ENCODE data around the gene TNFRSF17. TPM values are rescaled to one million over a fixed set of nuclear protein-coding genes. Genes with fewer than 3 reads are reported as not detected.
"Not testable (repeated sequence)": the region's sequence is repeated elsewhere in the genome, so short reads cannot be mapped to it uniquely, and the experiment has no call there.

TNFRSF17 gene
- not detected for polyA plus RNA-seq (2013, experiment 1 of 2)
- not detected for polyA plus RNA-seq (2013, experiment 2 of 2)

DNA sequence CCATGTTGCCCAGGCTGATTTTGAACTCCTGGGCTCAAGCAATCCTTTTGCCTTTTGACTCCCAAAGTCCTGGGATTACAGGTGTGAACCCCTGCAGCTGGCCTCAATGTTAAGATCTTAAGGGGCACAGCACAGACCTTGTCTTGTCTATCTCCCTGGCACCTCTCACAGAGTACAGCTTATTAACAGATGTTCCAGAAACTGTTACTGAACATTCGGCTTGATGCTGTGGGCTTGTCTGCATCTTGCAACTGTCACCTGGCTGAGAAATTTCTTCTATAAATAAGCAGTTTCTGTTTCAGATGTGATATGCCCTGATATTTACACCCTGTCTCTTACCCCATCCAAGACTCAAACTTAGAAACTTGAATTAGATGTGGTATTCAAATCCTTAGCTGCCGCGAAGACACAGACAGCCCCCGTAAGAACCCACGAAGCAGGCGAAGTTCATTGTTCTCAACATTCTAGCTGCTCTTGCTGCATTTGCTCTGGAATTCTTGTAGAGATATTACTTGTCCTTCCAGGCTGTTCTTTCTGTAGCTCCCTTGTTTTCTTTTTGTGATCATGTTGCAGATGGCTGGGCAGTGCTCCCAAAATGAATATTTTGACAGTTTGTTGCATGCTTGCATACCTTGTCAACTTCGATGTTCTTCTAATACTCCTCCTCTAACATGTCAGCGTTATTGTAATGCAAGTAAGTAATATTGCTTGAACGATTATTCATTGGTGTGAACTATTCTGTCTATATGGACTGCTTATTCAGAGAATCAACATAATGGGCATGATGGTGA is at the start of gene TNFRSF17:
Gene TNFRSF17, plus strand, starts transcription at position 450 of the 791 bp plus-strand sequence. Its CDS starts 115 bp downstream, at position 565.
- Histone ChIP-seq H3K9me3 (ENCODE audit: insufficient read depth, low read depth, low read length) (no peaks in the 10 kb centered on the region), H3K9ac (ENCODE audit: low read depth, low read length) (no peak within 1 kb of the TSS), H3K4me3 (ENCODE audit: low read length) (no peak within 1 kb of the TSS), H3K27me3 (ENCODE audit: insufficient read depth, low read length) (no peaks in the 10 kb centered on the region), H3K27ac (ENCODE audit: low read depth, low read length) (no peak within 1 kb of the TSS), H3K4me1 (ENCODE audit: insufficient read depth, low read length) (no peaks in the 10 kb centered on the region), H3K36me3 (ENCODE audit: insufficient read depth, low read length) (no peaks in the 10 kb centered on the region)
- WGBS, result 86% methylated on average over 9 of the region's 9 CpGs

DNA sequence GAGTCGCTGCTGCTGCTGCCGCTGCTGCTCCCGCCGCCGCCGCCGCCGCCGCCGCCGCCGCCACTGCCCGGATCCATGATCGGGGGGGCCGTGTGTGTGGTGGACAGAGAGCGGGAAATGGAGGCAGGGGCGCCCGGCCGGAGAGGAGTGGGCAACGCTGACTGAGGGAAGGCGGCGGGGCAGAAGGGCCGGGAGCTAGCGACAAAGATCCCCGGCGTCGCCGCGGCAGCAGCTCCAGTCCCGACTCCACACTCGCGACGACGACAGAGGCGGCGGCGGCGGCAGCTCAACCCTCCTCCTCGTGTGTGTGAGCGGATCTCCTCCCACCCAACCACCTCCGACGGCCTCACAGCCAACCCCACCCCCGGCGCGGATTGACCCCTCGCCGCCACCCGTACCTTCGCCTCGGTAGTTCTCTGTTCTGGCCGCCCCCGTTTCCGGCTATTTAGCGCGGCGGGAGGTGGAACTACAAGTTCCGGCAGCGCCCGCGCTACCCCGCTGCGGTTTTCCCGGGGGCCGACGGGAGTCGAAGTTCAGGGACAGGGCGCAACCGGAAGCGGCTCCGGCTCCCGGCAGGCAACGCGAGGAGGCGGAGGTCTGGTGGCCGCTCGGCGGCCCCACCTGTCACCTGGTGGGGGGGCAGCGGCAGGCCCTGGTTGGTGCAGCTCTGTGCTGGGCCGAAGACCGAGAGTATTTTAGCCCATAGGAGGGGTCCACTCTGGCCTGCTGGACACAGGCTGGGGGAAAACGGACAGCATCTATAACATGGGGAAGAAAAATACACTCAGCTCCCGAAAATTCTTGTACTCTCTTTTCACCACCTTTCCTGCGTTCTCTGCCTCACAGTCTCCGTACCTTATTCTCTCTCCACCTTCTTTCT is 49.1 kb upstream of the TNFRSF17 start, which contains the start of gene GSPT1:
Gene GSPT1, minus strand, starts transcription at position 313 of the 880 bp plus-strand sequence. Its CDS starts 236 bp downstream, at position 77.
- peak within 1 kb of the TSS; percentile 59 for H3K9ac ChIP-seq (ENCODE audit: low read depth, low read length)
- H3K9me3 ChIP-seq (ENCODE audit: insufficient read depth, low read depth, low read length), result no peaks in the 10 kb centered on the region
- peak within 1 kb of the TSS; percentile 39 for H3K27ac ChIP-seq (ENCODE audit: low read depth, low read length)
- WGBS, result 2% methylated on average over 84 of the region's 84 CpGs
- no peaks in the 10 kb centered on the region for H3K27me3 ChIP-seq (ENCODE audit: insufficient read depth, low read length)
- no peaks in the 10 kb centered on the region for H3K36me3 ChIP-seq (ENCODE audit: insufficient read depth, low read length)
- peaks cover 22% of the 10 kb centered on the region for H3K4me1 ChIP-seq (ENCODE audit: insufficient read depth, low read length)
- peak within 1 kb of the TSS; percentile 75 for H3K4me3 ChIP-seq (ENCODE audit: low read length)

DNA sequence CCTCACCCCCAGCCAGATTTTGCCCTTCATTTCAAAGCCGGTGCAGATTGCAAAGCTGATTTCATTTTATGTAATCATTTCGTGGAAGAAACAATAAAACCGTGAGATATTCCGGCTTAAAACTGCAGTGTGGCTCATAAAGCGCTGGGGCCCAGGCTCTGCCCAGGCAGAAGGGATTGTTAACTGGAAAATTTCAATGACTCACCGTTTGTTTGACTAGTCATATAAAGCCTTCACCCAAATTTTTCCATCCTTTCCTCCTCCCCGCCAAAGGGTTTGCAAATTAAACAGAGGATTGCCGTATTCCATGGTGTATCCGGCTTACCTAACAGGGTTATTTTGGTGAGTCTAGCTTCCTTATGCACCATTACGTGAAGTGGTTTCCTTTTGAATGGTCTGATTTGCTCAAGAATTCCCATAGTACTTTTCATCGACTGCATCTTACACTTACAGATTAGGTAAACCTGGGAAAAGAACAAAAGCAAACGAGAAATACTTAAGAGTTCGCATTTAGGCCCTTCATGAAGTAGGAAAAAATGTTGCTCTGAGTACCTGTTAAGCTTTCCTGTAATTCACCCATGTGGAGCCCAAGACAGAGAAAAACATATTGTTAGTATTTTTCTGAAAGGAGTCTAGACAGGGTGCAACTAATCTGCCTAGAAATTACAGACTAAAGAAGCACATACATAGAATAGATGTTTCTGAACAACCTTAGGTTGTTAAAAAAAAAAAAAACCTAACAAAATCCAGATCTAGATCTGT is 48.3 kb upstream of the TNFRSF17 start:
- Histone ChIP-seq H3K27ac (ENCODE audit: low read depth, low read length) (peak overlapping the region; percentile 39; the same call in 1 of the 2 replicates), H3K27me3 (ENCODE audit: insufficient read depth, low read length) (no peaks in the 10 kb centered on the region), H3K36me3 (ENCODE audit: insufficient read depth, low read length) (no peaks in the 10 kb centered on the region), H3K4me1 (ENCODE audit: insufficient read depth, low read length) (peaks cover 22% of the 10 kb centered on the region), H3K9me3 (ENCODE audit: insufficient read depth, low read depth, low read length) (no peaks in the 10 kb centered on the region), H3K4me3 (ENCODE audit: low read length) (peak overlapping the region; percentile 53), H3K9ac (ENCODE audit: low read depth, low read length) (no peak overlapping the region)
- 67% methylated on average over 13 of the region's 13 CpGs for WGBS

DNA sequence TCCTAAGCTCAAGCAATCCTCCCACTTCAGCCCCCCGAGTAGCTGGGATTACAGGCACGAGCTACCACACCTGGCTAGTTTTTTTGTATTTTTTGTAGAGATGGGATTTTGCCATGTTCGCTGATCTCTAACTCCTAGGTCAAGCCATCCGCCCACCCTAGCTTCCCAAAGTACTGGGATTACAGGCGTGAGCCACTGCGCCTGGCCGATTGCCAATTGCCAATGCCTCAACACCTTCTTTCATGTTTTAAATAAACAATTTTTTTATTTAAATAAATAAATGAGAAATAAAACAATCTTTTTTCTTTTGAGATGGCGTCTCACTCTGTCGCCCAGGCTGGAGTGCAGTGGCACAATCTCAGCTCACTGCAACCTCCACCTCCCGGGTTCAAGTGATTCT is 41.0 kb upstream of the TNFRSF17 start:
- 96% methylated on average over 9 of the region's 10 CpGs for WGBS

DNA sequence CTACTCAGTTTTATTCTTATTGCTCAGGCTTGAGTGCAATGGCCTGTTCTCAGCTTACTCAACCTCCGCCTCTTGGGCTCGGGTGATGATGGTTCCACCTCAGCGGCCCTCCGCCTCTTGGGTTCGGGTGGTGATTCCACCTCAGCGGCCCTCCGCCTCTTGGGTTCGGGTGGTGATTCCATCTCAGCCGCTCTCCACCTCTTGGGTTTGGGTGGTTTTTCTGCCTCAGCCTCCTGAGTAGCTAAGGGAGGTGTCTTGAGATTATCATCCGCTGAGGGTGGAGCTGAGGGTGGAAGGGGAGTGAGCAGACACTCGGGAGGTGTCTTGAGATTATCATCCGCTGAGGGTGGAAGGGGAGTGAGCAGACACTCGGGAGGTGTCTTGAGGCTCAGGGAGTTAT is 37.7 kb upstream of the TNFRSF17 start:
- H3K9ac ChIP-seq (ENCODE audit: low read depth, low read length); H3K27ac ChIP-seq (ENCODE audit: low read depth, low read length); H3K4me3 ChIP-seq (ENCODE audit: low read length); H3K4me1 ChIP-seq (ENCODE audit: insufficient read depth, low read length); H3K9me3 ChIP-seq (ENCODE audit: insufficient read depth, low read depth, low read length); H3K27me3 ChIP-seq (ENCODE audit: insufficient read depth, low read length); H3K36me3 ChIP-seq (ENCODE audit: insufficient read depth, low read length): not testable (repeated sequence)
- 84% methylated on average over 11 of the region's 13 CpGs for WGBS

More for the DNA sequence above, 41.0 kb upstream of the TNFRSF17 start:
- H3K27ac ChIP-seq (ENCODE audit: low read depth, low read length); H3K4me3 ChIP-seq (ENCODE audit: low read length); H3K9me3 ChIP-seq (ENCODE audit: insufficient read depth, low read depth, low read length); H3K4me1 ChIP-seq (ENCODE audit: insufficient read depth, low read length); H3K36me3 ChIP-seq (ENCODE audit: insufficient read depth, low read length); H3K27me3 ChIP-seq (ENCODE audit: insufficient read depth, low read length); H3K9ac ChIP-seq (ENCODE audit: low read depth, low read length): not testable (repeated sequence)

DNA sequence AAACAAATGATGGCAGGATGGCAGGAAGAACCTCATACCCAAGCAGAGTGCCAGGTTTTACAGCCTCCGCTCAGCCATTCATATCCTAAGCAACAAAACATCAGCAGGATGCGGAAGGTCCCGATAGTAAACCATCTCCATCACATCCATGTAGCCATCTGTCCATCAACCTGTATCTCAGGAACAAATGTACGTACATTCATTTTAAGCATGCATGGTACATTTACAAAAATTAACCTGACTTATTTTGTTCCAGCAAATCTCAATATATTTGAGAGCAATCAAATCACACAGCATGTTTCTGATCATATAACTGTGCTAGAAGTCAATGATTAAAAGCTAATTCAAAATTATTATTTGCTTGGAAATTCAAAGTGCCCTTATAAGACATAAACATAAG is 23.1 kb upstream of the TNFRSF17 start, which contains the start of gene NPIPB2:
Gene NPIPB2, minus strand, starts transcription at position 101 of the 400 bp plus-strand sequence. Its CDS starts 0 bp downstream, at position 101.
- not testable (repeated sequence) for H3K4me1 ChIP-seq (ENCODE audit: insufficient read depth, low read length); H3K27me3 ChIP-seq (ENCODE audit: insufficient read depth, low read length); H3K9ac ChIP-seq (ENCODE audit: low read depth, low read length); H3K27ac ChIP-seq (ENCODE audit: low read depth, low read length); H3K9me3 ChIP-seq (ENCODE audit: insufficient read depth, low read depth, low read length); H3K36me3 ChIP-seq (ENCODE audit: insufficient read depth, low read length); H3K4me3 ChIP-seq (ENCODE audit: low read length)
- WGBS, result 98% methylated on average over 3 of the region's 4 CpGs

DNA sequence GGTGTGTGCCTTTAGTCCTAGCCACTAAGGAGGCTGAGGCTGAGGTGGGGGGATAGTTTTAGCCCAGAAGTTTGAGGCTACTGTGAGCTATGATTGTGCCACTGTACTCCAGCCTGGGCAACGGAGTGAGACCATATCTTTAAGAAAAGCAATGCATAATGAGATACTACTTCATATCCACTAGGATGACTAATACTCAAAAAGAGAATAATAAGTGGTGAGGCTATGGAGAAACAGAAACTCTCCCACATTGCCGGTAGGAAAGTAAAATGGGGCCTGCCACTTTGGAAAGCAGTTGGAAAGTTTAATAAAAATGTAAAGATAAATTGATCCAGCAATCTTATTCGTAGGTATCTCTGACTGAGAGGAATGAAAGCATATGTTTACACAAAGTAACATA is 18.6 kb upstream of the TNFRSF17 start:
- H3K4me3 ChIP-seq (ENCODE audit: low read length), result no peak overlapping the region
- no peaks in the 10 kb centered on the region for H3K9me3 ChIP-seq (ENCODE audit: insufficient read depth, low read depth, low read length)
- H3K36me3 ChIP-seq (ENCODE audit: insufficient read depth, low read length), result no peaks in the 10 kb centered on the region
- WGBS, result 83% methylated on average over 3 of the region's 3 CpGs
- no peak overlapping the region for H3K27ac ChIP-seq (ENCODE audit: low read depth, low read length)
- no peak overlapping the region for H3K9ac ChIP-seq (ENCODE audit: low read depth, low read length)
- H3K4me1 ChIP-seq (ENCODE audit: insufficient read depth, low read length), result no peaks in the 10 kb centered on the region
- H3K27me3 ChIP-seq (ENCODE audit: insufficient read depth, low read length), result no peaks in the 10 kb centered on the region

DNA sequence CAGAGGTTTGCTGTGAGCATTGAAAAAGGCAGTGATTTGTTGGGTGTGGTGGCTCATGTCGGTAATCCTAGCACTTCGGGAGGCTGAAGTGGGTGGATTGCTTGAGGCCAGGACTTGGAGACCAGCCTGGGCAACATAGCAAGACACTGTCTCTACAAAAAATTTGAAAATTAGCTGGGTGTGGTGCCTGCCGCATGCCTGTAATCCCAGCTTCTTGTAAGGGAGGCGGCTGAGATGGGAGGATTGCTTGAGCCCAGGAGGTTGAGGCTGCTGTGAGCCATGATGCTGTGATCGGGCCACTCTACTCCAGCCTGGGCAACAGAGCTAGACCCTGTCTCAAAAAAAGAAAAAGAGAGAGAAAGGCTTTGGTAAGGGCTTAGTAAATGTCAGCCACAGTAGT is 16.2 kb upstream of the TNFRSF17 start:
- 93% methylated on average over 5 of the region's 5 CpGs for WGBS
- Histone ChIP-seq H3K9ac (ENCODE audit: low read depth, low read length) (no peak overlapping the region), H3K27me3 (ENCODE audit: insufficient read depth, low read length) (no peaks in the 10 kb centered on the region), H3K27ac (ENCODE audit: low read depth, low read length) (no peak overlapping the region), H3K9me3 (ENCODE audit: insufficient read depth, low read depth, low read length) (no peaks in the 10 kb centered on the region), H3K36me3 (ENCODE audit: insufficient read depth, low read length) (no peaks in the 10 kb centered on the region), H3K4me1 (ENCODE audit: insufficient read depth, low read length) (no peaks in the 10 kb centered on the region), H3K4me3 (ENCODE audit: low read length) (no peak overlapping the region)

DNA sequence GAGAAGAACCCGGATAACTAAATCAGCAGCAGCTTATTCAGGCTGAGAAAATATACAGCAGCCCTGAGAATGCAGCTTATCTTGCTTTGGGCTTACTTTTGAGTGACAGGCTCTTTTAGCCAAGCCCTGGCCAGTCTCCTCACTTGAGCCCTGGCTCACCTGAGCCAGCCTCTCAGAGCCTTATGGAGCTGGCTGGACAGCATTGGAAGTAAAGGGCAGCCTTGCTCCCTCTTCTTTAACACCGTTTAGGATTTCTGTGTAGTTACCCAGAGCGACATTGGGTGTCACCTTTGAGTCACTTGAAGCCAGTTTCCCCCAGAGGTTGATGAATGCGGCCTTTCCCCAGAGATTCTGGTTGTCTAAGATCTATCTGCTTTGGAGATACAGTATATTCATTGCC is 15.5 kb upstream of the TNFRSF17 start:
- Histone ChIP-seq H3K27ac (ENCODE audit: low read depth, low read length) (no peak overlapping the region), H3K9me3 (ENCODE audit: insufficient read depth, low read depth, low read length) (no peaks in the 10 kb centered on the region), H3K4me3 (ENCODE audit: low read length) (no peak overlapping the region), H3K4me1 (ENCODE audit: insufficient read depth, low read length) (no peaks in the 10 kb centered on the region), H3K27me3 (ENCODE audit: insufficient read depth, low read length) (no peaks in the 10 kb centered on the region), H3K9ac (ENCODE audit: low read depth, low read length) (no peak overlapping the region), H3K36me3 (ENCODE audit: insufficient read depth, low read length) (no peaks in the 10 kb centered on the region)
- WGBS, result 13% methylated on average over 4 of the region's 4 CpGs

DNA sequence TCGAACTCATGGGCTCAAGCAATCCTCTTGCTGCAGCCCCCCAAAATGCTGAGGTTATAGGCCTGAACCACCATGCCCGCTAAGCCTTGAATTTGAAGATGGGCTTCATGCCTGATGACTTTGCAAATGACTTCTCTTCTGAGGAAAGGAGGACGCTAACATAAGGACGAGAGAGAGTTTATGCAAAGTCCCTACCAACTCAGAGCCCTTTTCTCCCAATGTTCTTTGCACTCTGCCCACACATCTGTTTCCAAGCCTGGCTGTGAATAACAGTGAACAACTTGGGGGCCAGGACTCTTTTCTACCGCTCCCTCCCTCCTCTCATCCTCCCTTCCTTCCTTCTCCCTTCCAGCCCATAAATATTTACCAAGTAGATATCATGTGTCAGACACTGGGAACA is 14.6 kb upstream of the TNFRSF17 start:
- H3K27ac ChIP-seq (ENCODE audit: low read depth, low read length), result no peak overlapping the region
- H3K4me1 ChIP-seq (ENCODE audit: insufficient read depth, low read length), result no peaks in the 10 kb centered on the region
- no peaks in the 10 kb centered on the region for H3K27me3 ChIP-seq (ENCODE audit: insufficient read depth, low read length)
- no peak overlapping the region for H3K9ac ChIP-seq (ENCODE audit: low read depth, low read length)
- no peak overlapping the region for H3K4me3 ChIP-seq (ENCODE audit: low read length)
- H3K9me3 ChIP-seq (ENCODE audit: insufficient read depth, low read depth, low read length), result no peaks in the 10 kb centered on the region
- H3K36me3 ChIP-seq (ENCODE audit: insufficient read depth, low read length), result no peaks in the 10 kb centered on the region
- 92% methylated on average over 5 of the region's 5 CpGs for WGBS
